ENCODE data around the gene MUC5AC. TPM values are rescaled to one million over a fixed set of nuclear protein-coding genes. Genes with fewer than 3 reads are reported as not detected.

Gene MUC5AC
- polyA plus RNA-seq, 4 donors: 0.01 to 0.02 TPM; not detected in 2

DNA sequence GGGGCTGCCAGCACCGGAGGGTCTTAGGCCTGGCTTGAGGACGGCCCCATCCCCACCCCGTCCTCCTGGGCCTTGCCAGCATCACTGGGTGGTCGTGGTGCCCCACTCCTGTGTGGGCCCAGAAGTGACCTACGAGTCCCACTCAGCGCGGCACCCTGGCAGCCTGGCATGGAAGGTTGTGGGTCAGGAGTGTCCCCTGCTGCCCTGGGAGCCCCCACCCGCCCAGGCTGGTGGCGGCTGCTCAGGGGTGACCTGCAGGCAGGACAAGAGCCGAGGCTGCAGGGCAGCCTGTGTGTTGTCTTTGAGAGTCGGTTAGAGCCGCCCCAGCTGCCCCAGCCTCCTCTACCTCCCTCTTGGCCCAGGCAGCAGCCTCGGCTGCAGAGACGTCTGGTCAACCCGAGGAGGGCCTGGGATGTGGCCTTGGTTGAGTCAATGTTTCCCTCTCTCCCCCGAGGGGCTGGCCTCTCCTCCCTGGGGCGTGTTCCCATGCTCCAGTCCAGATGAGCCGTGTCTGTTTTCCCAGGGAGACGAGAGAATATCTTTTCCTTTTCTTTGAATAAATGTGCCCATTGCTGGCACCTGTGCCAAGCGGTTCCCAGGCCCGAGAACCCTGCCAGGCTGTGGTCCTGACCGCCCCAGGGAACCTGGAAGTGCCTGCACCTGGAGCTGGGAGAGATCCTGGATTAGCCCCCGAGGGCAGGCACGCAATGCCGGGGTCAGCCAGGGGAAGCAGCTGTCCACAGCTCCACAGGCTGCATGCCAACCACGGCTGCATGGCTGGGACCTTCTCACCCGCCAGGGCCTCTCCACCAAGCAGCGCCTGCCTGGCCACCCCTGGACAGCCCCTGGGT, 35.7 kb upstream of the MUC5AC start:
- DNase-seq (ENCODE audit: low read depth in 4 of 4, low spot score in 2 of 4): no peak

DNA sequence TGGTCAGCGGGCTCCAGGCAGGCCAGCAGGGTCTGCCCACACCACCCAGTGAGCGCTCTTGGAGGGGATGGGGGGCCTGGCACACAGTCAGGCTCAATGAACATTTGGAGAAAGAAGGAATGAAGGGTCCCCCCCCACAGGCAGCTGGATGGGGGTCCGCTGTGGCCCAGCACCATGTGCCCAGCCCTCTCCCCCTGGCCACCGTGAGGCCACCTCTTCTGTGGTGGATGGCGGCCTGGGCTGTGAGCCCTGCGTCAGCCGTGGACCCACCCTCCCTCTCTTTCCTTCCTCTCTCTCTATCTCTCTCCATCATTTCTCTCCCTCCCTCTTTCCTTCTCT, 35.1 kb upstream of the MUC5AC start:
- DNase-seq (ENCODE audit: low read depth in 4 of 4, low spot score in 2 of 4): no peak

DNA sequence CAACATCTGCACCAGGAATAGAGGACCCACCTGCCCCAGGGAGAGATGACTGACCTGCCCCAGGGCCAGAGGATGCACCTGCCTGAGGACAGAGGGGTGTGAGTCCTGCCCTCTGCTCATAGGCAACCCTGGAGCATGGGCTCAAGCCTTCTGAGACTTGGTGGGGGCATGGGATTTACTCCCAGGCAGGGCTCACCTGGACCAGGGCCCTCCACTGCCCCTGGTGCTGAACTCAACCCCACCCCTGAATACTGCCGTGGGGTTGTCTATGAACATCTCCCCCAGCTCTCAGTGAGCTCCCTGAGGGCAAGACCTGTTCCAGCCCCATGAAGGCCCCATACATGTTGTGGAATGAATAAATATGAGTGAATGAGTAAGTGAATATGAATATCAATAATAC, 33.8 kb upstream of the MUC5AC start:
- DNase-seq (ENCODE audit: low read depth in 4 of 4, low spot score in 2 of 4): no peak

DNA sequence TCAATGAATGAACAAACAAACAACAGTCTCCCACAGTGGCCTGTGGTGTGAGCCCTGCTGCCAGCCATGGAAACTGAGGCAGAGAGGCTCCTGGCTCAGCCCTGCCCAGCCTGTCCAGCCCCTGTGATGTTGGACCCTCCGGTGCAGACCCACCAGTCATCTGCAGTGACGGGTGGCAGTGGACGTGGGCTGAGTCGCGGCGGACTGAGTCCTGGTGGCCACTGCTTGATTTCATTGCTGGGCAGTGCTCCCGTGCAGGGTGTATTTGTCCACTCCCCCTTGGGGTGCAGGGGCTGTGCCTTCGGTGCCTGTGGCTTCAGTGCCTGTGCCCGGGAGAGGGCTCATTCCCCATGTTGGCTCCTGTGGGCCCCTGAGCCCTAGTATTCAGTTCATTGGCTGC, 31.9 kb upstream of the MUC5AC start:
- no peak for DNase-seq (ENCODE audit: low read depth in 4 of 4, low spot score in 2 of 4)

DNA sequence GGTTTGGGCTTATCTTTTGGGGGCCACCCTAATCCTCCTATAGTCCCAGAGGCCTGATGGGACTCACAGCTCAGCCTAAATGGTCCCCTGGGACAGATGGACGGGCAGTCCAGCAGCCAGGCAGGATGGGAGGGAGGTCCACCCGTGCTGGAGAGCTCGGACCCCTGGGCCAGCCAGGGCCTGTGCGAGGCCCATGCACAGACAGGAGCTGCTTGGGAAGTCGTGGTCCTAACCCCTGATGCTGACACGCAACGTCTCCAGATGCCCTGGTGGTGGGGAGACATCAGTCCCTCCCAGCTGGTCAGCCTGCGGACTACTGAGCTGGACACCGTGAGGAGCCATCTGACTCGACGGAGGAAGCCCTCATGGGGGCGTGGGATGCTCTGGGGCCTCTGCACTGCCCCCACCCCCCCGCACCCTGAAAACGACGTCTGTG, 31.2 kb upstream of the MUC5AC start:
- DNase-seq (ENCODE audit: low read depth in 4 of 4, low spot score in 2 of 4): no peak

DNA sequence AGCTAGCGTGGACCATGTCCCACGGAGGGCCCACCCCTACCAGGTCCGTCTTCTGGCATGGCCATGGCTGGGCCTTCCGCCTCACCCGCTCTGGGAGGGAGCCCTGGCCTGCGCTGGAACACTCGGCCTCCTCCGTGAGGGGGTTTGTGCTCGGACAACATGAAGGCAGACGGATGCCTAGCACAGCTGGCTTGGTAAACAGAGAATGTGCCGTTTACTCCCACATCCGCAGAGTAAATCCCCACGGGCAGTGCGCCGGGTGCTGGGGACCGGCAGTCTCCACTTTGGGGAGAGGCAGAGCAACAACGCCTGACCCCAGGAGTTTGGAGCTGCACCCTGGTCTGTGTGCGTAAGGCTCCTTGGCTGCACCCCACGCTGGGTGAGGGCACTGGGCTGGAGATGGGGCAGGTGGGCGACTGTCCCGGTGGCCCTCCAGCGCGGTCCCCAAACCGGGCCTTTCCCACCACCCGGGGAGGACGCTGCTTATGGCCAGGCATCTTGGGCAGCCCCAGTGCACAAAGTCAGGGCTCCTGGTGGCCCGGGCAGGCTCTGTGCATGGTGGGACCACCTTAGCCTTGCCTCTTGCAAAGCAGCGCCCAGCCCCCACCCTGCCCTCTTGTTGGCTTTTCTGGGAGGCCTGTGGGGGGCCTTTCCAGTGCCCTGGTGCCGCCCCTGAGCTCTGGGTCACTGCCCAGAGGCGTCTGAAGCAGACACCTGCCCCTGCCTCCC, 30.7 kb upstream of the MUC5AC start:
- no peak for DNase-seq (ENCODE audit: low read depth in 4 of 4, low spot score in 2 of 4)

DNA sequence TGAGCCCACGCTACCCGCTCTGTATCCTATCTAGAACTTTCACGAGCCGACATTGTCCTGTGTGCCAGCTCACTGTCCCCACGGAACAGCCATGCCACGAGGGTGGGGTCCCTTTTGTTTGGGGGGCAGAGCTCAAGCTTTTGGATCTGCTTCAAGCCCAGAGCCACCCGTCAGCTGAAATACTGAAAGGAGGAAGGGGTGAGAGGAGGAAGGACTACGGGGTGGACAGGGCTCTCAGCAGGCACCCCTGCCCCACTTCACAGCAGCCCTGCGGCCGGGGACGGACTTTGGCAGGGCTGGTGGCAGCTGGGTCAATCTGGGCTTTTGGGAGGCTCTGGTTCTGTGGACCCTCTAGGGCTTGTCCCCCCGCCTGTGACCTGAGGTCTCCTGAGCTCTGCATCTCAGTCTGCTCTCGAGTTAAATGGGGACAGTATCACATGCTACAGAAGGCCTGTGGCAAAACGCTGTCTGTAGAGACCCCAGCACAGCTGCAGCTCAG, 30.0 kb upstream of the MUC5AC start:
- no peak for DNase-seq (ENCODE audit: low read depth in 4 of 4, low spot score in 2 of 4)

DNA sequence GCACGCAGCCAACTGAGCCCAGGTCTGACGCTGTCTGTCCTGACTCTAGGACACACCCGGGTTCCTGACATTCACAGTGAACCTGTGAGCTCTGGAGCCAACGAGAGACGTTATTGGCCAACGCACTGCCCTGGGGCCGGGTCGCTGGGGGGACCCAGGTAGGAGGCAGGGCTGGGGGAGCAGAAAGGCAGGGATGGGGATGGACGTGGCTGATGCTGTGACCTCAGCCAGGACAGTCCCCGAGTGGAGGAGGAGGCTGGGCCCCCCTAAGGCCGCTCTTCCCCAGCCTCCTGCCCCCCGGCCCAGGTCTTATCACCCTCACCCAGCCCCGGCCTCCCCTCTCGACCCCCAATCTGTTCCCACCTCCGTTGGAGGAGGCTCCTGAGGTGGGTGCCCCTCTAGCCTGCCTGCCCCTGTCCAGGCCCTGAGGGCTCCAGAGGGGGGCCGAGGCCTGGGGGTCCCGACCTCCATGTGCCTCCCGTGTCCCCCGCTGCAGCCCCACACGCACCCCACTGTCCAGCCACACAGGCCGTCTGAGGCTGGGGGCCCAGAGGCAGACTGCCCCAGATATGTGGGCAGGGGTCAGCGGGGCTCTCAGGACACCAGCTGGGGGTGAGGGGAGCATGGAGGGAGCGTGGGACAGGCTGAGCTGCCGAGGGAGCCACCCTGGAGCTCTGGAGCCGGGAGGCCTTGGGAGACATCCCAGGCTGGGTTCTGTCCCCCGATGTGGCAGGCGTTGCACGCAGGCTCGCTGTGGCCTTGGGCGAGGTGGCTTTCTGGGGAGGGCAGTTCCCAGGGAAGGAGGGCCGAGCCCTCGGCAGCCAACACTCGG, 29.2 kb upstream of the MUC5AC start:
- no peak for DNase-seq (ENCODE audit: low read depth in 4 of 4, low spot score in 2 of 4)

DNA sequence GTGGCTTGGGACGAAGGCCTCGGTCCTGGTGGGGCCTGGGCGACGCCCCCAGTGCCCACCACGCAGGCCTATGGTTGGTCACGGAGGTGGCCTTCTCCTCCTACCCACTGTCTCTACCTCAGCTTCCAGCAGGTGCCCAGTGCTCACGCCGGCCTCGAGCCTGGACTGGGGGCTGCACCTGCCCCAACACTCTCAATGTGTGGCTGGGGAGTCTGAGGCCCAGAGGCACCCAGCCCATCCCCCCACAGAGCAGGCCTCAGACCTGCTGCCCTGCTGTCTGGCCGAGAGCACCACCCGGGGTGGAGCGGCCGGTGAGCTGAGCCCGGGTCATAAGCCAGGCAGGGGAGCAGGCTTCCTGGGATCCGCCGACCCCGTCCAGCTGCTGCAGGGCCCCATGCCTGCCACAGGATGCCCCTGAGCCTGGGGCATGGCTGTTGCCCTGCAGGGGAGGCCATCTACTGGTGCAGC, 28.6 kb upstream of the MUC5AC start:
- DNase-seq (ENCODE audit: low read depth in 4 of 4, low spot score in 2 of 4): no peak

DNA sequence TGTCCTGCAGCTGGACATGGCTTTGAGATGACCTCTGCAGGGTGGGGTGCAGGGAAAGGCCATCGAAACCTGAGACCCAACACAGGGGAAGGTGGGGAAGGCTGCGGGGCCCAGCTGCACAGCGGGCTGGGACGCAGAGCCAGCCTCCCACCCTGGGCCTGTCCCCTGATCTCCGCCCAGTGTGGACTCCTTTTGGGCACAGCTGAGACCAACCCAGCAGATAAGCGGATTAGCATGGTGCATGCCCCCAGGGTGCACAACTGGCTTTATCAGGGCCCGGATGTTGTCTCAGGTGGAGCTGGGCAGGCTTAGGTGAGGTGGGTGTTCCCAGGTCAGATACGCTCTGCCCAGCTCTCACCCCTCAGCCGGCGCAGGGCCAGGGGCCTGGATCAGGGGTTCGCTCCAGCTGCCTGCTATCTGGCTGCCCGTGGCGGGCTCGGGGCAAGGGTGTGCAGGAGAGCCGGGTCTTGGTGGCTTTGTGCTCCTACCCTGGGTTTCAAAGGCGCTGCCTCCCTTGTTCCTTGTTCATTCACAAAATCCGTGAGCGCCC, 28.1 kb upstream of the MUC5AC start:
- no peak for DNase-seq (ENCODE audit: low read depth in 4 of 4, low spot score in 2 of 4)

DNA sequence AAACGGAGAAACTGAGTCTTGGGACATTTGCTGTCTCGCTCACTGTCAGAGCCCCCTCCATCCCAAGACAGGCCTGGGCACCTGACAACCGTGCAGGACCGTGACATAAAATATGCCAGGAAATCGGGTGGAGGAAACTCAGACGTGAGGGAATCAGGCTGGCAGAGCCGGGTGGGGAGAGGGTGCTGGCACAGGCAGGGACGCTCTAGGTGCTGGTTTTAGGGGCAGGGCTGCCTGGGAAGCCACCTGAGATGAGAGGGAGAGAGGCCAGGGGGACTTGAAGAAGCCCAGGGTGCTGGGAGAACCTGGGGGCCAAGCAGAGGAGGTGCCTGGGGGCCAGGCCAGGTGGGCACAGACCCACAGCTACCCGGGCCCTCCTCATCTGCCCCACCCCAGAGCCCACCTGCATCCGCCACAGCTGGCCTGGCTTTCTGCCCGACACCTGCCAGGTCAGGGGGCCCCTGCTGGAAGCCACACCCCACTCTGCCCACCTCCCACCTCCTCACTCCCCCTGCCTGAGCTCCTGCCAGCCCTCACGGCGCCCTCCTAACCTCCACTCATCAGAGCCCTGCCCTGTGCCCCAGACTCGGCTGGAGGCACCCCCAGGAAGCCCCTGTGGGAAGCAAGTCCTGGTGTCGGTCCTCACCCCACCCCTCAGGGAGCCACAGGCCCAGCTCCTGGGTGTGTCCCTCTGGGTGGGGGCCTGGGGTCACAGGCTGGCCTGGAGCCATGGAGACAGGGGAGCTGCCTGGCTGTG, 27.3 kb upstream of the MUC5AC start:
- no peak for DNase-seq (ENCODE audit: low read depth in 4 of 4, low spot score in 2 of 4)

DNA sequence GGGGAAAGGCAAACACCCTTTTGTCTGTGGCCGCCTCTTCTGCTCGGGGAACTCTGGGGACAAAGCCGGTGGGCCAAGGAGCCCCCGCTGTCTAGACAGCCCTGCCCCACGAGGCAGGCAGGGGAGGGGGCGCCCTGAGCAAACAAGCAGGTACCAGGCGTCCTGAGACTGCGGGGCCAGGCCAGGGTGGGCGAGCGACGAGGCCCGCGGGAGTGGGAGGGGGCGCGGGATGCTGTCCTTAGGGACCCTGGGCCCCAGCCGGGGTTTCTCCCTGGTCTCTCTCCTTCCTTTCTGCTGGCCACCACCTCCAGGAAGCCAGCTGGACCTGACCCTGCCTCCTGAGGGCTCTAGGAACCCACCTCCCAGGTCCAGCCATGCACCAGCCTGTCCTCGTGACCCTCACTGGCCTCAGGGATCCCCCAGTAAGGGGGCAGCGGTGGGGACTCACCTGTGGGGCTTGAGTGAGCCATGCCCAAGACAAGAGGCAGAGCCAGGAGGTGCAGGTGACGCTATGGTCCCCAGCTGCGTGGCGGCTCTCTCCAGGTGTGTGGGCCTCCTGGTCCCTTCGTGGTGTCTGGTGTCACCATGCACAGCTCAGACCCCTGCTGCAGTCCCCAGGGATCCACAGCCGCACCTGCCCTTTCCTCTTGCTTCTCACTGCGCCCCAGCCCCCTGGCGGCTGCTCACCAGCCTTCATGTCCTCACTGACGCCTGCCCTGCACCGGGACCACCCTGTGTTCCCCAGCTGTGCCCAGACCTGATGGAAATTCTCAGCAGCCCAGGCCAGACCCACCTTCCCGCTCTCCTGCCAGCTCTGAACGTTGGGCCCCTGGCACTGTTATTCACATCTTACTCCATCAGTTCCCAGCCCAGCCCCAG, 26.5 kb upstream of the MUC5AC start:
- DNase-seq (ENCODE audit: low read depth in 4 of 4, low spot score in 2 of 4): no peak

DNA sequence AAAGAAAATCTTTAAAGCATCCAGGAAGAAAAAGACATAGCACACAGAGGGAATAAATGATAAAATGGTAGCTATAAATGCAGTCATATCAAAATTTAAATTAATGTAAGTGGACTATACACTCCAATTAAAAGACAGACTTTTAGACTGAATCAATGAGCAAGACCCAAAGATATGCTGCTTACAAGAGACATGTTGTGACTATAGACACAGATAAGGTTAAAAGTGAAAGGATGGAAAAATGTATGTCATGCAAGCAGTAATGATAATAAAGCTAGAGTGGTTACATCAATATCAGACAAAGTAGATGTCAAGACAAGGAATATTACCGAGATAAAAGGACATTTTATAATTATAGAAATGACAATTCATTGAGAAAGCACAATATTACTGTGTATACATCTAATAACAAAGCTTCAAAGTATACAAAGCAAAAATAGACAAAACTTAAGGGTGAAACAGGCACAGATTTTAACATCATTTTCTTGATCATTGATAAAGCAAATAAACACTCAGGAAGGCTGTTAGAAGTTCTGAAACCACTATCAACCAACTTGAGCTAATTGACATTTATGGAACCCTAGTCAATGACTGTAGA, 22.8 kb upstream of the MUC5AC start:
- DNase-seq (ENCODE audit: low read depth in 4 of 4, low spot score in 2 of 4): no peak

DNA sequence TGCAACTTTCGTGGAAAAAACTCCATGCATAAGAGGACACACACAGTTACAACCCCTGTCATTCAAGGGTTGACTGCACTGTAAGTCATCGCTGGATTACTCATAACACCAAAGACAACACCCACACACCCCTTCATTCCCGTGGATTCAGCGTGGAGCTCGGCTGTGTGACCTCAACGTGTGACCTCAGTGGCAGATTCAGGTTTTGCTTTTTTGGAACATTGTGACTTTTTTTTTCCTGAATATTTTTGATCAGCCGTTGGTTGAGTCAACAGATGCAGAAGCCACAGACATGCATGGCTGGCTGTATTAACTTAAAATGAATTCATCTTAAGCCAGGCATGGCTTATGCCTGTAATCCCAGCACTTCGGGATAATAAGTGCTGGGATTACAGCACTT, 19.7 kb upstream of the MUC5AC start:
- no peak for DNase-seq (ENCODE audit: low read depth in 4 of 4, low spot score in 2 of 4)

DNA sequence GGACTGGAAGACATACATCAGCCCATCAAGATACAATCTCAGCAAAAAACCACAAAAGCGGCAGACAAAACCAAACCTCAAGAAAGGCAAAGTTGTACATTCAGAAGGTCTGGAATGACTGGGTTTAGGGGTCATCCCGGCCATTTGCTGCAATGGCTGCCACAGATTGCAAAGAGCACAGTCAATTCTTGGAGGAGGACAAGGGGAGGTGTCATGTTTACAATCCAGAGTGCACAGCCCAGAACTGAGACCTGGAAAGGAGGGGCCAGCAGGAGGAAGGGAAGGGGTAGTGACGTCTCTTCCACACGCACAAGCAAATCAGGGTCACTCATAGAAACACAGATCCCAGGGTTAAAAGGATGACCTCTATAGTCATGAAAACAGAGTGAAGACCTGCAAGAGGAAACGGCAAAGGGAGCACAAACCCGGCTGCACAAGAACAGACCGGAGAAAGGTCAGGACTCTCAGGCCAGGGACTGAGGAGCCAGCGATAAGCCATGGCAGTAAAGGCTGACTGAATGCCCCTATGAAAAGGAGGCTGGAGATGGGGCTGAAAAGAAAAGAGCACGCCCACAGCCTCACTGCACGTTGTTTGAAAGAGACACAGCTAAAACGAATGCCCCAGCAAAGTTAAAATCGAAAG, 18.2 kb upstream of the MUC5AC start:
- no peak for DNase-seq (ENCODE audit: low read depth in 4 of 4, low spot score in 2 of 4)

DNA sequence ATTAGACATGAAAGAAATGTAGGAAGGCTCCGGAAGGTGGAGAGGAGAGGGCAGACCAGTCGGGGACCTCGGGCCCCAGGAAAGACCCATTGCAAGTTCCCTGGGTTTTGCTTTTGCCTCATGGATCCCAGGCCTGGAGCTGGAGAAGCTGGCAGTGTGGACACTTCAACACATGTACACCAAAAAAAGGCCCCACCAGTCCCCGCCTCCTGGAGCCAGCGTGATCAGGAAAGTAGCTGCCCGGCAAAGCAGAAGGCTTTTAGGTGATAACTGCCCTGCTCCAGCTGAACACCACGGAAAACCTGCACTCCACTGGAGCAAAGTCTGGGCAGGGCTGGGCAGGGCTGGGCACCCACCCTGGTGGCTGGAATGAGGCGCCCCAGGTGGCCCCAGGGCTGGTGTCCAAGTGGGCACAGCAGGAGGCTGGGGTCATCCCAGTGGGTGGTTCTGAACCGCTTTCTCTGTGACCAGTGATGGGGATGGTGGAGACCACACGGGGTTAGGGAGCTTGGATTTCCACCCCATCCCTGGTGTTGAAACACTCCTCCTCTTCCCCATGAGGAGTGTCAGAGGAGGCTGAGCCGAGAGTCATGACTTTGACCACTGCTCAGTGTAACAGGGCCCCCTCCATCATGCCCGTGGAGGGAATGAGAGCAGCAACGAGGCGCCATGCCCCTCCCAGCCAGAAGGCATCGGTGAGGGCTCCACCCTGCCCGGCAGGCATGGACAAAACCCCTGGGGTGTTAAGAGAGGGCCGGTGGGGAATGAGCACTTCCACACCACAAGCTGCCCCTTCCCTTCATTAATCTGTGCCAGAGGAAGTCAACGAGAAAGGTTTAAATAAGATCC, 16.9 kb upstream of the MUC5AC start:
- no peak for DNase-seq (ENCODE audit: low read depth in 4 of 4, low spot score in 2 of 4)

DNA sequence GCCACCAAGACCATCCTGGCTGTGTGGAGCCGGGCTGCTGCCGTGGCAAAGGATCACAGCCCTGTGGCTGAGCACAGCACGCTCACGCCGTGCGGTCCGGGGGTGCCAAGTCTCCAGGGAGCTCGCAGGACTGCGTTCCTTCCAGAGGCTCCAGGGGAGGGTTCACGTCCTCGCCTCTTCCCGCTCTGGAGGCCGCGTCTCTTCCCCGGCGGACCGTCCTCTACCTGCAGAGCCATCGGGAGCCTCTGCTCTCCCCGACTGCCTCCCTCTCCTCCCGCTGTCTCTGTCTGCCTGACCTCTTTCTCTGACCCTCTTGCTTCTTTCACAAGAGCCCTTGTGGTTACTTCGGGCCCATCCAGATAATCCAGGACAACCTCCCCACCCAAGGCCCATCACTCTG, 11.4 kb upstream of the MUC5AC start:
- DNase-seq (ENCODE audit: low read depth in 4 of 4, low spot score in 2 of 4): no peak
